ENCODE results near the gene RPS6KA5.
"Not testable (repeated sequence)": the region's sequence is repeated elsewhere in the genome, so short reads cannot be mapped to it uniquely, and the experiment has no call there.

The RPS6KA5 gene

GRCh38 chr14:91022622-91023028 is 37.8 kb downstream of the RPS6KA5 start:
- no CpG with 5 or more reads among the region's 9 CpGs for WGBS (ENCODE audit: extremely low coverage, insufficient coverage, insufficient read length)
- not testable (repeated sequence) for H3K79me1 ChIP-seq (ENCODE audit: low read length); H2AK5ac ChIP-seq (ENCODE audit: low read length); H2BK120ac ChIP-seq (ENCODE audit: insufficient read depth, low read length, poor library complexity); H3K79me2 ChIP-seq (ENCODE audit: control insufficient read depth, insufficient read depth, low read length, poor library complexity); H3K27ac ChIP-seq (ENCODE audit: low read depth, low read length); H3K36me3 ChIP-seq (ENCODE audit: control insufficient read depth in 1 of 2, insufficient read depth in 2 of 2, low read length in 2 of 2); H3K4me2 ChIP-seq (ENCODE audit: low read length); H3K4me1 ChIP-seq (ENCODE audit: control insufficient read depth in 1 of 2, insufficient read depth in 2 of 2, low read length in 2 of 2); H3K23ac ChIP-seq (ENCODE audit: low read length); H2BK5ac ChIP-seq (ENCODE audit: low read depth, low read length, poor library complexity); H3K14ac ChIP-seq (ENCODE audit: low read length); H4K8ac ChIP-seq (ENCODE audit: low read depth, low read length); H3K4me3 ChIP-seq (ENCODE audit: low read depth, low read length); H4K91ac ChIP-seq (ENCODE audit: low read depth, low read length); H3K27me3 ChIP-seq (ENCODE audit: insufficient read depth, low read length); H4K12ac ChIP-seq (ENCODE audit: low read depth, low read length); H3K9ac ChIP-seq (ENCODE audit: low read length); H3K4ac ChIP-seq (ENCODE audit: low read depth, low read length); H2AFZ ChIP-seq (ENCODE audit: insufficient read depth, low read length, poor library complexity); H3K9me3 ChIP-seq (ENCODE audit: insufficient read depth, low read depth, low read length); H3K18ac ChIP-seq (ENCODE audit: low read length); H2BK12ac ChIP-seq (ENCODE audit: low read length)
- peak in 1 of 2 donors; percentile 31 for DNase-seq

DNA sequence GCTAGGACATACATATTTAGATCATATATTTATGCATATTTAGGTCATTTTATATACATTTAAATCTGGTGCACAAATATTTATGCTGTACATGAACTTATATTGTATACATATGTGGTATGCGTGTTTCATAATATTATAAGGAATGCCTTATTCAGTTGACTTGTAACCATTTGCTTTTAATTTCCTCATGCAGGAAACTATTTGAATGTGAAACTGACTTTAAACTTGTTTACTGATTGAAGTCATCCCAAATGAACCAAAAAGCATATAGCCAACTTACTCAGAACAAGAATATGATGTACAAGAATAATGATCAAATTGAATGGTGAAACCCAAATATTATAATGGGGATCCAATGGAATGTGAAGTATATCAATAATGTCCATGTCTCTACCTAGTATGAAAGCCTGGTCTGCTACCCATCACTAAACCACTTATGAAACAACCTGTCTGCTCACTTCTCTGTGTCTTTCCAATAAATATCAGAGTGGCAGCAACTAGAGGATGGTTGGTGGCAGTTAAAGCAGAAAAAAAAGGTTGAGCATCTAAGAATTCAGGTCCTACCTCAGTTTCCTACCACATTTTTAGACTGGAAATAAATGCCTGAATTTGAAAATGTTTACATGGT is 38.3 kb downstream of the RPS6KA5 start:
- Histone ChIP-seq H2AK5ac (ENCODE audit: low read length) (no peak overlapping the region), H3K4me1 (ENCODE audit: control insufficient read depth in 1 of 2, insufficient read depth in 2 of 2, low read length in 2 of 2) (no peaks in the 10 kb centered on the region), H3K27ac (ENCODE audit: low read depth, low read length) (no peak overlapping the region), H4K12ac (ENCODE audit: low read depth, low read length) (no peak overlapping the region), H3K27me3 (ENCODE audit: insufficient read depth, low read length) (no peaks in the 10 kb centered on the region), H2BK12ac (ENCODE audit: low read length) (no peak overlapping the region), H2BK5ac (ENCODE audit: low read depth, low read length, poor library complexity) (no peak overlapping the region), H3K9ac (ENCODE audit: low read length) (no peak overlapping the region), H3K4me2 (ENCODE audit: low read length) (no peak overlapping the region), H3K4me3 (ENCODE audit: low read depth, low read length) (no peak overlapping the region), H3K14ac (ENCODE audit: low read length) (no peak overlapping the region), H3K4ac (ENCODE audit: low read depth, low read length) (no peak overlapping the region), H4K8ac (ENCODE audit: low read depth, low read length) (no peak overlapping the region), H2BK120ac (ENCODE audit: insufficient read depth, low read length, poor library complexity) (no peak overlapping the region), H3K9me3 (ENCODE audit: insufficient read depth, low read depth, low read length) (no peaks in the 10 kb centered on the region), H3K36me3 (ENCODE audit: control insufficient read depth in 1 of 2, insufficient read depth in 2 of 2, low read length in 2 of 2) (peaks cover 0 to 2% of the 10 kb centered on the region in 2 experiments), H3K79me2 (ENCODE audit: control insufficient read depth, insufficient read depth, low read length, poor library complexity) (no peaks in the 10 kb centered on the region), H3K79me1 (ENCODE audit: low read length) (no peaks in the 10 kb centered on the region), H3K23ac (ENCODE audit: low read length) (no peak overlapping the region), H4K91ac (ENCODE audit: low read depth, low read length) (no peak overlapping the region), H3K18ac (ENCODE audit: low read length) (no peak overlapping the region), H2AFZ (ENCODE audit: insufficient read depth, low read length, poor library complexity) (no peak overlapping the region)
- no peak for DNase-seq
- WGBS (ENCODE audit: extremely low coverage, insufficient coverage, insufficient read length) = no CpG with 5 or more reads among the region's 1 CpG

- no peak overlapping the region for H3K9ac ChIP-seq (ENCODE audit: low read length)
- no peak overlapping the region for H4K8ac ChIP-seq (ENCODE audit: low read depth, low read length)
- H3K4me2 ChIP-seq (ENCODE audit: low read length) = no peak overlapping the region
- H3K27me3 ChIP-seq (ENCODE audit: insufficient read depth, low read length) = no peaks in the 10 kb centered on the region
- no peak overlapping the region for H4K12ac ChIP-seq (ENCODE audit: low read depth, low read length)
- no peak overlapping the region for H2BK5ac ChIP-seq (ENCODE audit: low read depth, low read length, poor library complexity)
- WGBS (ENCODE audit: extremely low coverage, insufficient coverage, insufficient read length) = no CpG with 5 or more reads among the region's 3 CpGs
- no peak overlapping the region for H3K4ac ChIP-seq (ENCODE audit: low read depth, low read length)
- no peak overlapping the region for H3K4me3 ChIP-seq (ENCODE audit: low read depth, low read length)
- no peaks in the 10 kb centered on the region for H3K9me3 ChIP-seq (ENCODE audit: insufficient read depth, low read depth, low read length)
- no peak overlapping the region for H3K23ac ChIP-seq (ENCODE audit: low read length)
- H2AK5ac ChIP-seq (ENCODE audit: low read length) = no peak overlapping the region
- no peaks in the 10 kb centered on the region for H3K4me1 ChIP-seq (ENCODE audit: control insufficient read depth in 1 of 2, insufficient read depth in 2 of 2, low read length in 2 of 2)
- H3K27ac ChIP-seq (ENCODE audit: low read depth, low read length) = no peak overlapping the region
- no peak overlapping the region for H3K18ac ChIP-seq (ENCODE audit: low read length)
- H2AFZ ChIP-seq (ENCODE audit: insufficient read depth, low read length, poor library complexity) = no peak overlapping the region
- no peak overlapping the region for H4K91ac ChIP-seq (ENCODE audit: low read depth, low read length)
- no peak overlapping the region for H2BK12ac ChIP-seq (ENCODE audit: low read length)
- H3K79me2 ChIP-seq (ENCODE audit: control insufficient read depth, insufficient read depth, low read length, poor library complexity) = no peaks in the 10 kb centered on the region
- DNase-seq = peak in 1 of 2 donors; percentile 19
- H2BK120ac ChIP-seq (ENCODE audit: insufficient read depth, low read length, poor library complexity) = no peak overlapping the region
- no peak overlapping the region for H3K14ac ChIP-seq (ENCODE audit: low read length)
- peaks cover 0 to 2% of the 10 kb centered on the region in 2 experiments for H3K36me3 ChIP-seq (ENCODE audit: control insufficient read depth in 1 of 2, insufficient read depth in 2 of 2, low read length in 2 of 2)
- no peaks in the 10 kb centered on the region for H3K79me1 ChIP-seq (ENCODE audit: low read length)
Observed at GRCh38 chr14:91021115-91021514, 39.3 kb downstream of the RPS6KA5 start.

DNA sequence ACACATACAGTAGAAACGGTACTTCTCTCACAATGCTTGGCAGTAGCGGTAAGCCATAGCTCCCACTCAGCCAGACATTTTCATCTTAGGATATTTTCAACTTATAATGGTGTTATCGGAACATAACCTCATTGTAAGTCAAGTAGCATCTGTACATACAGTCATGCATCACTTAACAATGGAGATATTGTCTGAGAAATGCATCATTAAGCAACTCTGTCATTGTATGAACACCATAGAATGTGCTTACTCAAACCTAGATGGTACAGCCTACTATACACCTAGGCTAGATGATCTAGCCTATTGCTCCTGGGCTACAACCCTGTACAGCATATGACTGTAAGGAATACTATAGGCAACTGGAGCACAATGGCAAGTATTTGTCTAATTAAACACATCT is 40.8 kb downstream of the RPS6KA5 start:
- Histone ChIP-seq H2AK5ac (ENCODE audit: low read length) (no peak overlapping the region), H3K4ac (ENCODE audit: low read depth, low read length) (no peak overlapping the region), H3K18ac (ENCODE audit: low read length) (no peak overlapping the region), H3K36me3 (ENCODE audit: control insufficient read depth in 1 of 2, insufficient read depth in 2 of 2, low read length in 2 of 2) (peaks cover 0 to 2% of the 10 kb centered on the region in 2 experiments), H3K14ac (ENCODE audit: low read length) (no peak overlapping the region), H3K4me1 (ENCODE audit: control insufficient read depth in 1 of 2, insufficient read depth in 2 of 2, low read length in 2 of 2) (no peaks in the 10 kb centered on the region), H3K27ac (ENCODE audit: low read depth, low read length) (no peak overlapping the region), H4K91ac (ENCODE audit: low read depth, low read length) (no peak overlapping the region), H3K79me2 (ENCODE audit: control insufficient read depth, insufficient read depth, low read length, poor library complexity) (no peaks in the 10 kb centered on the region), H2AFZ (ENCODE audit: insufficient read depth, low read length, poor library complexity) (no peak overlapping the region), H4K8ac (ENCODE audit: low read depth, low read length) (no peak overlapping the region), H4K12ac (ENCODE audit: low read depth, low read length) (no peak overlapping the region), H2BK120ac (ENCODE audit: insufficient read depth, low read length, poor library complexity) (no peak overlapping the region), H2BK5ac (ENCODE audit: low read depth, low read length, poor library complexity) (no peak overlapping the region), H3K79me1 (ENCODE audit: low read length) (no peaks in the 10 kb centered on the region), H3K23ac (ENCODE audit: low read length) (no peak overlapping the region), H3K27me3 (ENCODE audit: insufficient read depth, low read length) (no peaks in the 10 kb centered on the region), H3K4me2 (ENCODE audit: low read length) (no peak overlapping the region), H3K4me3 (ENCODE audit: low read depth, low read length) (no peak overlapping the region), H3K9me3 (ENCODE audit: insufficient read depth, low read depth, low read length) (no peaks in the 10 kb centered on the region), H3K9ac (ENCODE audit: low read length) (no peak overlapping the region), H2BK12ac (ENCODE audit: low read length) (no peak overlapping the region)
- no peak for DNase-seq
- WGBS (ENCODE audit: extremely low coverage, insufficient coverage, insufficient read length) = no CpG with 5 or more reads among the region's 3 CpGs
